Measurements from ENCODE around the gene HECTD4.

HECTD4 gene

DNA sequence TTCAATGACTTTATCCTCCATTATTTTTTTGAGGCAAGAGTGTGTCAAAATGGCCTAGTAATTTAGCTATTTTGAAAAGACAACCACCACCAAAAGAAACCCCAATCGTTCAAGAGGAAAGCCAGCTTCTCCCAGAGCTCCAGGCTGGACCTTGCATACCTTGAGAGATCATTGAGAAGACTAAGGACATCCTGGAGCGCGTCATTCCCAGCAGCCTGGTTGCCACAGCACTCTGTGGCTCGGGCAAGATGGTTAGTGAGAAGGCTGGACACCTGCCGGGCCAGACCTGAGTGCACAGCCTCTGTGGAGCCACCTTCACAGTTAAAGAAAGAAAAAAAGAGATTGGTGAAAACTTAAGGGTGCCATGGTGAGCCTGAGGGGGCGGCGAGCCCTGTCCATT is 145.4 kb downstream of the HECTD4 start:
- TF ChIP-seq EZH2phosphoT487 (IDR thresholded peaks at IDR 0.05; ENCODE audit: borderline replicate concordance): no peak
- TF ChIP-seq, protein P1, sequence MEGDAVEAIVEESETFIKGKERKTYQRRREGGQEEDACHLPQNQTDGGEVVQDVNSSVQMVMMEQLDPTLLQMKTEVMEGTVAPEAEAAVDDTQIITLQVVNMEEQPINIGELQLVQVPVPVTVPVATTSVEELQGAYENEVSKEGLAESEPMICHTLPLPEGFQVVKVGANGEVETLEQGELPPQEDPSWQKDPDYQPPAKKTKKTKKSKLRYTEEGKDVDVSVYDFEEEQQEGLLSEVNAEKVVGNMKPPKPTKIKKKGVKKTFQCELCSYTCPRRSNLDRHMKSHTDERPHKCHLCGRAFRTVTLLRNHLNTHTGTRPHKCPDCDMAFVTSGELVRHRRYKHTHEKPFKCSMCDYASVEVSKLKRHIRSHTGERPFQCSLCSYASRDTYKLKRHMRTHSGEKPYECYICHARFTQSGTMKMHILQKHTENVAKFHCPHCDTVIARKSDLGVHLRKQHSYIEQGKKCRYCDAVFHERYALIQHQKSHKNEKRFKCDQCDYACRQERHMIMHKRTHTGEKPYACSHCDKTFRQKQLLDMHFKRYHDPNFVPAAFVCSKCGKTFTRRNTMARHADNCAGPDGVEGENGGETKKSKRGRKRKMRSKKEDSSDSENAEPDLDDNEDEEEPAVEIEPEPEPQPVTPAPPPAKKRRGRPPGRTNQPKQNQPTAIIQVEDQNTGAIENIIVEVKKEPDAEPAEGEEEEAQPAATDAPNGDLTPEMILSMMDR (conservative IDR thresholded peaks at IDR 0.05; ENCODE audit: low read length): no peak
- Histone ChIP-seq H3K9me3 (ENCODE audit: insufficient read depth, low read depth, low read length) (no peaks in the 10 kb centered on the region), H3K79me2 (ENCODE audit: insufficient read depth, low read length) (no peaks in the 10 kb centered on the region), H3K4me3 (ENCODE audit: low read length, poor library complexity, severe bottlenecking) (no peak overlapping the region), H2AFZ (ENCODE audit: low read length) (no peak overlapping the region), H4K20me1 (ENCODE audit: insufficient read depth, low read length, poor library complexity, severe bottlenecking) (no peaks in the 10 kb centered on the region), H3F3A (ENCODE audit: low read depth) (no peaks in the 10 kb centered on the region), H3K9me2 (replicated peaks; ENCODE audit: low read depth, low read length) (no peaks in the 10 kb centered on the region), H3K9ac (ENCODE audit: low read depth, low read length, poor library complexity, severe bottlenecking) (no peak overlapping the region), H3K36me3 (ENCODE audit: insufficient read depth, low read length) (peaks cover 72% of the 10 kb centered on the region; the same call in 1 of the 2 replicates), H3K4me2 (ENCODE audit: low read depth, low read length, poor library complexity, severe bottlenecking) (no peak overlapping the region), H3K27me3 (ENCODE audit: insufficient read depth, low read length, poor library complexity, severe bottlenecking) (no peaks in the 10 kb centered on the region), H3K4me1 (ENCODE audit: insufficient read depth, low read length, poor library complexity, severe bottlenecking) (no peaks in the 10 kb centered on the region)

DNA sequence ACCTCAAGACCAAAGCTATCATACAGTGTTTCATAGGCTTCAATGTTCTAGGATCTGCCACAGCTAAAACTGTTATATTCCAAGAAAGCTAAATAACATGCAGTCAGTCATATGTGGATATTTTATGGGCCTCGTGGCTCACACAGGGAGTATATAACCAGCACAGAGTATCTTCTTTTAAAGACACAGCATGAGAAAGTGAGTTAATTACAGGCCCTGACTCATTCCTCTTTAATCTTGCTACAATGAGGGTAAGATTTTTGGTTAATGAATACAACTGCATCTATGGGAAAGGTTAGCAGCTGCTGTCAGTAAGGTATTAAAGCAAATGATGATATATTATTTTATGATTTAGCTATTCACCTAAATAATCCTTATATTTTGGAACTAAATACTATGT is 145.8 kb downstream of the HECTD4 start:
- no peak for TF ChIP-seq EZH2phosphoT487 (IDR thresholded peaks at IDR 0.05; ENCODE audit: borderline replicate concordance)
- TF ChIP-seq, protein P1 (conservative IDR thresholded peaks at IDR 0.05; ENCODE audit: low read length): no peak
- Histone ChIP-seq H3K27me3 (ENCODE audit: insufficient read depth, low read length, poor library complexity, severe bottlenecking) (no peaks in the 10 kb centered on the region), H3K4me3 (ENCODE audit: low read length, poor library complexity, severe bottlenecking) (no peak overlapping the region), H3K9me2 (replicated peaks; ENCODE audit: low read depth, low read length) (no peaks in the 10 kb centered on the region), H3K36me3 (ENCODE audit: insufficient read depth, low read length) (peaks cover 69% of the 10 kb centered on the region; the same call in 1 of the 2 replicates), H4K20me1 (ENCODE audit: insufficient read depth, low read length, poor library complexity, severe bottlenecking) (no peaks in the 10 kb centered on the region), H3K79me2 (ENCODE audit: insufficient read depth, low read length) (no peaks in the 10 kb centered on the region), H3K9ac (ENCODE audit: low read depth, low read length, poor library complexity, severe bottlenecking) (no peak overlapping the region), H3K9me3 (ENCODE audit: insufficient read depth, low read depth, low read length) (no peaks in the 10 kb centered on the region), H2AFZ (ENCODE audit: low read length) (no peak overlapping the region), H3K4me2 (ENCODE audit: low read depth, low read length, poor library complexity, severe bottlenecking) (no peak overlapping the region), H3K4me1 (ENCODE audit: insufficient read depth, low read length, poor library complexity, severe bottlenecking) (no peaks in the 10 kb centered on the region), H3F3A (ENCODE audit: low read depth) (no peaks in the 10 kb centered on the region)

- Histone ChIP-seq H3K36me3 (ENCODE audit: insufficient read depth, low read length) (peaks cover 81% of the 10 kb centered on the region; the same call in 1 of the 2 replicates), H3F3A (ENCODE audit: low read depth) (no peaks in the 10 kb centered on the region), H3K9me2 (replicated peaks; ENCODE audit: low read depth, low read length) (no peaks in the 10 kb centered on the region), H3K4me1 (ENCODE audit: insufficient read depth, low read length, poor library complexity, severe bottlenecking) (no peaks in the 10 kb centered on the region), H3K4me3 (ENCODE audit: low read length, poor library complexity, severe bottlenecking) (no peak overlapping the region), H4K20me1 (ENCODE audit: insufficient read depth, low read length, poor library complexity, severe bottlenecking) (no peaks in the 10 kb centered on the region), H3K9ac (ENCODE audit: low read depth, low read length, poor library complexity, severe bottlenecking) (no peak overlapping the region), H2AFZ (ENCODE audit: low read length) (no peak overlapping the region), H3K9me3 (ENCODE audit: insufficient read depth, low read depth, low read length) (no peaks in the 10 kb centered on the region), H3K27me3 (ENCODE audit: insufficient read depth, low read length, poor library complexity, severe bottlenecking) (no peaks in the 10 kb centered on the region), H3K79me2 (ENCODE audit: insufficient read depth, low read length) (no peaks in the 10 kb centered on the region), H3K4me2 (ENCODE audit: low read depth, low read length, poor library complexity, severe bottlenecking) (no peak overlapping the region)
- no peak for TF ChIP-seq EZH2phosphoT487 (IDR thresholded peaks at IDR 0.05; ENCODE audit: borderline replicate concordance)
- TF ChIP-seq, protein P1 (conservative IDR thresholded peaks at IDR 0.05; ENCODE audit: low read length): no peak
Observed at GRCh38 chr12:112234303-112234702, 147.9 kb downstream of the HECTD4 start.

All from Loucy (cell line).